GM18951 (cell line): ENCODE data around the gene TRPV4.

ENCODE experiments used
- POLR2A ChIP-seq: IDR thresholded peaks from 4 replicates; pipeline ENCODE4 v1.6.1; 2011; ENCODE audit warnings: mild to moderate bottlenecking; ENCODE audit not compliant: insufficient read length, insufficient read depth; ENCODE audit errors: extremely low read depth
- in situ Hi-C: fragments of 300-500 bp; cut with MboI; formaldehyde crosslinking; loops from one replicate; pipeline ENCODE4 v1.12.0; 2022; ENCODE audit warnings: low sequenced_read_pairs, mixed read lengths, inconsistent platforms; ENCODE audit not compliant: unreplicated experiment

TRPV4 gene

GRCh38 chr12:109815757-109816617 is 17.2 kb downstream of the TRPV4 start:
- in situ Hi-C loops, result no loop called here
- no peak for TF ChIP-seq POLR2A

- in situ Hi-C loops, result no loop called here
Observed at GRCh38 chr12:109815225-109815624, 18.0 kb downstream of the TRPV4 start.

GRCh38 chr12:109814600-109815150 is 18.5 kb downstream of the TRPV4 start:
- no peak for TF ChIP-seq POLR2A

More at GRCh38 chr12:109815225-109815624, 18.0 kb downstream of the TRPV4 start:
- TF ChIP-seq POLR2A, result no peak

GRCh38 chr12:109813810-109814416 is 19.3 kb downstream of the TRPV4 start:
- TF ChIP-seq POLR2A, result no peak
- in situ Hi-C loops, result no loop called here

More at GRCh38 chr12:109814600-109815150, 18.5 kb downstream of the TRPV4 start:
- in situ Hi-C loops, result no loop called here

- no peak for TF ChIP-seq POLR2A
Observed at GRCh38 chr12:109811624-109811995, 21.6 kb downstream of the TRPV4 start.

GRCh38 chr12:109810954-109811623 is 22.1 kb downstream of the TRPV4 start:
- in situ Hi-C loops, result no loop called here
- no peak for TF ChIP-seq POLR2A

More at GRCh38 chr12:109811624-109811995, 21.6 kb downstream of the TRPV4 start:
- in situ Hi-C loops, result no loop called here

GRCh38 chr12:109808876-109809646 is 24.1 kb downstream of the TRPV4 start:
- in situ Hi-C loops, result no loop called here
- no peak for TF ChIP-seq POLR2A

GRCh38 chr12:109807954-109808643 is 25.1 kb downstream of the TRPV4 start:
- in situ Hi-C loops, result no loop called here
- TF ChIP-seq POLR2A, result no peak

- TF ChIP-seq POLR2A, result no peak
- in situ Hi-C loops, result no loop called here
Observed at GRCh38 chr12:109804820-109805761, 28.1 kb downstream of the TRPV4 start.

GRCh38 chr12:109803678-109804077 is 29.5 kb downstream of the TRPV4 start:
- TF ChIP-seq POLR2A, result no peak

GRCh38 chr12:109802828-109803227 is 30.4 kb downstream of the TRPV4 start:
- in situ Hi-C loops, result no loop called here
- no peak for TF ChIP-seq POLR2A

More at GRCh38 chr12:109803678-109804077, 29.5 kb downstream of the TRPV4 start:
- in situ Hi-C loops, result no loop called here
